NT2/D1 (cell line): Measurements from ENCODE around the gene ABHD12.

Experiments used
- DNase-seq: peaks from one replicate; pipeline ENCODE4 v3.0.0-alpha.2; 2011; ENCODE audit warnings: low read depth, low spot score
- H3K27me3 ChIP-seq: 2 replicates; pipeline ENCODE4 v1.6.0; 2011; ENCODE audit warnings: mild to moderate bottlenecking; ENCODE audit not compliant: insufficient read length, insufficient read depth
- H3K36me3 ChIP-seq: 2 replicates; pipeline ENCODE4 v1.6.1; 2011; ENCODE audit warnings: mild to moderate bottlenecking, low read length, mixed read lengths; ENCODE audit not compliant: insufficient read depth, insufficient read length
- H3K4me1 ChIP-seq: 2 replicates; pipeline ENCODE4 v1.5.1; 2011; ENCODE audit not compliant: insufficient read depth, insufficient read length
- H3K4me3 ChIP-seq: 2 replicates; pipeline ENCODE4 v1.5.1; 2011; ENCODE audit warnings: low read depth; ENCODE audit not compliant: insufficient read length
- H3K9ac ChIP-seq: 2 replicates; pipeline ENCODE4 v1.6.0; 2011; ENCODE audit warnings: low read depth; ENCODE audit not compliant: insufficient read length
- H3K9me3 ChIP-seq: 2 replicates; pipeline ENCODE4 v1.5.1; 2011; ENCODE audit warnings: mild to moderate bottlenecking, low read length; ENCODE audit not compliant: insufficient read depth
- SUZ12 ChIP-seq: IDR thresholded peaks from 2 replicates; pipeline ENCODE4 v1.6.1; 2011; ENCODE audit not compliant: insufficient read length, insufficient read depth; ENCODE audit errors: extremely low read depth
- YY1 ChIP-seq: IDR thresholded peaks from 2 replicates; pipeline ENCODE4 v1.6.1; 2011; ENCODE audit not compliant: insufficient read length, insufficient read depth
- ZNF274 ChIP-seq: IDR thresholded peaks from 2 replicates; pipeline ENCODE4 v1.6.1; 2011; ENCODE audit warnings: mild to moderate bottlenecking, low read depth, low read length

Gene ABHD12

GRCh38 chr20:25309395-25310267 lies 81.0 kb downstream of the ABHD12 start:
- Histone ChIP-seq H3K9me3 (no peaks in the 10 kb centered on the region), H3K9ac (no peak overlapping the region), H3K4me1 (peaks cover 17% of the 10 kb centered on the region), H3K36me3 (peaks cover 28% of the 10 kb centered on the region), H3K27me3 (no peaks in the 10 kb centered on the region), H3K4me3 (no peak overlapping the region)
- no peak for DNase-seq
- TF ChIP-seq SUZ12, result no peak
- no peak for TF ChIP-seq ZNF274
- TF ChIP-seq YY1, result no peak

- Histone ChIP-seq H3K27me3 (no peaks in the 10 kb centered on the region), H3K9me3 (no peaks in the 10 kb centered on the region), H3K4me1 (peaks cover 17% of the 10 kb centered on the region), H3K36me3 (peaks cover 30% of the 10 kb centered on the region), H3K9ac (no peak overlapping the region), H3K4me3 (no peak overlapping the region)
- no peak for DNase-seq
- TF ChIP-seq ZNF274 (no peak), SUZ12 (no peak), YY1 (no peak)
Observed at GRCh38 chr20:25308671-25309394, 81.8 kb downstream of the ABHD12 start.

GRCh38 chr20:25308083-25308491 lies 82.5 kb downstream of the ABHD12 start:
- Histone ChIP-seq H3K36me3 (peaks cover 37% of the 10 kb centered on the region), H3K4me3 (no peak overlapping the region), H3K27me3 (no peaks in the 10 kb centered on the region), H3K9ac (no peak overlapping the region), H3K9me3 (no peaks in the 10 kb centered on the region), H3K4me1 (peaks cover 17% of the 10 kb centered on the region)
- no peak for DNase-seq
- TF ChIP-seq SUZ12 (no peak), ZNF274 (no peak), YY1 (no peak)

GRCh38 chr20:25306991-25307903 lies 83.4 kb downstream of the ABHD12 start:
- Histone ChIP-seq H3K4me3 (no peak overlapping the region), H3K27me3 (no peaks in the 10 kb centered on the region), H3K36me3 (peaks cover 45% of the 10 kb centered on the region), H3K4me1 (peaks cover 17% of the 10 kb centered on the region), H3K9ac (no peak overlapping the region), H3K9me3 (no peaks in the 10 kb centered on the region)
- no peak for TF ChIP-seq SUZ12
- TF ChIP-seq ZNF274, result no peak
- TF ChIP-seq YY1, result no peak
- no peak for DNase-seq

- Histone ChIP-seq H3K9ac (no peak overlapping the region), H3K4me3 (no peak overlapping the region), H3K36me3 (peaks cover 61% of the 10 kb centered on the region), H3K4me1 (peaks cover 6% of the 10 kb centered on the region), H3K9me3 (no peaks in the 10 kb centered on the region), H3K27me3 (no peaks in the 10 kb centered on the region)
- no peak for TF ChIP-seq ZNF274
- TF ChIP-seq YY1, result no peak
- no peak for TF ChIP-seq SUZ12
- DNase-seq, result no peak
Observed at GRCh38 chr20:25304025-25304549, 86.5 kb downstream of the ABHD12 start.

GRCh38 chr20:25303292-25304024 lies 87.2 kb downstream of the ABHD12 start:
- H3K9ac ChIP-seq, result no peak overlapping the region
- DNase-seq, result no peak
- TF ChIP-seq SUZ12 (no peak), ZNF274 (no peak)
- no peak overlapping the region for H3K4me3 ChIP-seq
- H3K36me3 ChIP-seq, result peaks cover 57% of the 10 kb centered on the region
- no peaks in the 10 kb centered on the region for H3K9me3 ChIP-seq
- H3K4me1 ChIP-seq, result peaks cover 4% of the 10 kb centered on the region
- H3K27me3 ChIP-seq, result no peaks in the 10 kb centered on the region
